HL-60 (cell line): ENCODE measurements around the gene DDX21.
A peak's percentile ranks its signal among the peaks of the same experiment; 100 is the strongest.

Experiments used
- DNase-seq, 2 experiments: peaks; one replicate each; pipeline ENCODE4 v3.0.0-alpha.2; 2010 to 2020; ENCODE audit warnings: low read depth in 1 of 2, low spot score in 1 of 2
- H3K27ac ChIP-seq: fragments of 250-450 bp; sonication (Bioruptor Pico); replicated peaks from 2 replicates; pipeline ENCODE4 v1.5.1; 2020; ENCODE audit warnings: mild to moderate bottlenecking, moderate library complexity
- H3K27me3 ChIP-seq: fragments of 250-450 bp; sonication (Bioruptor Pico); 2 replicates; pipeline ENCODE4 v1.5.1; 2021; ENCODE audit warnings: mild to moderate bottlenecking, moderate library complexity; ENCODE audit not compliant: insufficient read depth, poor library complexity, severe bottlenecking
- H3K4me3 ChIP-seq: replicated peaks from 2 replicates; pipeline ENCODE4 v1.5.1; 2011; ENCODE audit warnings: mild to moderate bottlenecking, control low read depth, low read length; ENCODE audit not compliant: insufficient read depth
- CTCF ChIP-seq: IDR thresholded peaks from one replicate; pipeline ENCODE4 v1.5.1; 2011; ENCODE audit warnings: low read length, control low read depth, inconsistent platforms; ENCODE audit not compliant: insufficient read depth
- GABPA ChIP-seq: IDR thresholded peaks from 2 replicates; pipeline ENCODE4 v1.6.1; 2012; ENCODE audit warnings: low read depth
- POLR2AphosphoS5 ChIP-seq: IDR thresholded peaks from 2 replicates; pipeline ENCODE4 v1.6.1; 2012; ENCODE audit warnings: low read depth
- REST ChIP-seq: IDR thresholded peaks from 2 replicates; pipeline ENCODE4 v1.6.1; 2012; ENCODE audit warnings: low read depth; ENCODE audit not compliant: insufficient replicate concordance
- SPI1 ChIP-seq: IDR thresholded peaks from 2 replicates; pipeline ENCODE4 v1.6.1; 2012; ENCODE audit warnings: low read depth, mild to moderate bottlenecking, borderline replicate concordance

Gene DDX21

GRCh38 chr10:69014171-69014570 is 58.2 kb downstream of the DDX21 start:
- peak overlapping the region; percentile 24; the same call in 1 of the 2 replicates for H3K27ac ChIP-seq
- no peak overlapping the region for H3K4me3 ChIP-seq
- H3K27me3 ChIP-seq = no peaks in the 10 kb centered on the region
- DNase-seq = peak in 1 of 2 experiments; percentile 59
- no peak for TF ChIP-seq GABPA
- no peak for TF ChIP-seq CTCF
- no peak for TF ChIP-seq REST
- TF ChIP-seq SPI1 = no peak
- TF ChIP-seq POLR2AphosphoS5 = no peak

GRCh38 chr10:69018613-69019012 is 62.6 kb downstream of the DDX21 start:
- Histone ChIP-seq H3K27me3 (no peaks in the 10 kb centered on the region), H3K27ac (no peak overlapping the region), H3K4me3 (no peak overlapping the region)
- TF ChIP-seq GABPA = no peak
- TF ChIP-seq CTCF = no peak
- TF ChIP-seq REST = no peak
- no peak for TF ChIP-seq POLR2AphosphoS5
- no peak for TF ChIP-seq SPI1
- DNase-seq = no peak

GRCh38 chr10:69022611-69023010 is 66.6 kb downstream of the DDX21 start:
- no peak overlapping the region for H3K27ac ChIP-seq
- TF ChIP-seq CTCF (no peak), GABPA (no peak), SPI1 (no peak), POLR2AphosphoS5 (no peak), REST (no peak)
- no peak for DNase-seq

More at GRCh38 chr10:69022611-69023010, 66.6 kb downstream of the DDX21 start:
- Histone ChIP-seq H3K27me3 (no peaks in the 10 kb centered on the region), H3K4me3 (no peak overlapping the region)
